Body of pancreas (tissue), 4 donors: ENCODE data around the gene TXNDC11. TPM values are rescaled to one million over a fixed set of nuclear protein-coding genes. Genes with fewer than 3 reads are reported as not detected.

Experiments used
- ATAC-seq: fragments of 150-250 bp; one replicate; pipeline ENCODE4 v1.9.1; 2016
- DNase-seq, 4 donors: peaks; one replicate each; pipeline ENCODE4 v3.0.0-alpha.2; 2019
- H3K27ac ChIP-seq, 4 donors: fragments of 200-600 bp; sonication (generic); 1 replicate in 3 of 4; 2 replicates in 1 of 4; pipeline versions ENCODE4 v1.5.1 to v1.6.1; 2016 to 2019; ENCODE audit warnings: mild to moderate bottlenecking in 1 of 4, mixed read lengths in 1 of 4, moderate library complexity in 1 of 4
- H3K27me3 ChIP-seq, 2 donors: fragments of 200-600 bp; sonication (generic); one replicate each; pipeline ENCODE4 v1.6.0; 2016; ENCODE audit warnings: mild to moderate bottlenecking in 1 of 2
- H3K36me3 ChIP-seq, 2 donors: fragments of 200-600 bp; sonication (generic); replicated peaks in 1 of 2; 2 replicates each; pipeline ENCODE4 v1.5.1; 2016; ENCODE audit warnings: low read depth in 2 of 2; ENCODE audit not compliant: insufficient read depth in 1 of 2
- H3K4me1 ChIP-seq: fragments of 200-600 bp; sonication (generic); one replicate; pipeline ENCODE4 v1.6.0; 2016
- H3K4me3 ChIP-seq, 2 donors: fragments of 200-600 bp; sonication (generic); 1 replicate in 1 of 2; 2 replicates in 1 of 2; pipeline ENCODE4 v1.5.1; 2016 to 2019
- H3K9me3 ChIP-seq, 3 donors: fragments of 200-600 bp; sonication (generic); 1 replicate in 2 of 3; 2 replicates in 1 of 3; pipeline ENCODE4 v1.5.1; 2016
- POLR2A ChIP-seq, 3 donors: fragments of 450-650 bp; IDR thresholded peaks; one replicate each; pipeline ENCODE4 v1.6.1; 2016; ENCODE audit warnings: antibody characterized with exemption in 3 of 3, mild to moderate bottlenecking in 2 of 3
- WGBS, 2 donors: methylation state at CpG; one replicate each; pipeline ENCODE4 v1.1.5; 2017; 5-methylcytosine and 5-hydroxymethylcytosine counted together
- intact Hi-C: fragments of 100-400 bp; cut with DNase I; formaldehyde crosslinking; loops from one replicate; pipeline ENCODE4 v1.15.1; 2023
- total RNA-seq, 2 donors: library from RNA; depleted of rRNA; stranded (reverse); fragments of >200 nt; gene quantifications; one replicate each; pipeline ENCODE4 v1.1.0, GENCODE V29; 2016
- TF ChIP-seq, protein P1 (sequence below), 7 experiments: fragments of 450-650 bp in 4 of 7; fragments of 200-600 bp in 3 of 7; sonication (generic) in 3 of 7; IDR thresholded peaks; one replicate each; pipeline ENCODE4 v1.5.1; 2016 to 2019; ENCODE audit warnings: antibody characterized with exemption in 7 of 7

Gene TXNDC11
- total RNA-seq, 2 donors from 2014 or later = 38.4 to 90.3 TPM

DNA sequence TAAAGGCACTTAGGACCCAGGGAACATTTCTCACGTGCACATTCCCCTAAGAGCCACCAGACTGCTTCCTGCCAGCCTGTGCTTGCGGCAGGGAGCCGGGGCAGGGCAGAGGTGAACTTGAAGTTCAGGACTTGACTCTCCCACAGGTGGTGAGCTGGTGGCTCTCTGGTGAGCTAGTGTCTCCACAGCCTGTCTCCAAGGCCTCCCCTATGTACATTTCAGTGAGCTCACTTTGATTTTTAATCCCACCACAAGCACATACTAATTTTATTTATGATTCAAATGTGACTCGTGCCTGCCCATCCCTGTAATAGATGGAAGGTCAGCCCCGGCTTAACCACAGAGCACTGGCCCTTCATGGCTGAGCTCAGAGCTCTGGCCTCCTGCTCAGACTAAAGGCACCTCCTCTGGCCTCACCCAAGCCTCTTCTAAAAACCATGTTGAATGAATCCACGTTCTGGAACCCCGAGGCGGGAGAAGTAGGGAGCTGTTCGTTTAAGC, 65.2 kb downstream of the TXNDC11 start:
- no peak for ATAC-seq
- Histone ChIP-seq H3K4me1 (peaks cover 62% of the 10 kb centered on the region), H3K27ac (peak overlapping the region in 2 of 4 donors; percentile 5 to 13), H3K27me3 (no peaks in the 10 kb centered on the region), H3K4me3 (no peak overlapping the region), H3K36me3 (peaks cover 0 to 20% of the 10 kb centered on the region in 2 donors), H3K9me3 (no peaks in the 10 kb centered on the region)
- no peak for TF ChIP-seq POLR2A (IDR thresholded peaks at IDR 0.05)
- TF ChIP-seq, protein P1, sequence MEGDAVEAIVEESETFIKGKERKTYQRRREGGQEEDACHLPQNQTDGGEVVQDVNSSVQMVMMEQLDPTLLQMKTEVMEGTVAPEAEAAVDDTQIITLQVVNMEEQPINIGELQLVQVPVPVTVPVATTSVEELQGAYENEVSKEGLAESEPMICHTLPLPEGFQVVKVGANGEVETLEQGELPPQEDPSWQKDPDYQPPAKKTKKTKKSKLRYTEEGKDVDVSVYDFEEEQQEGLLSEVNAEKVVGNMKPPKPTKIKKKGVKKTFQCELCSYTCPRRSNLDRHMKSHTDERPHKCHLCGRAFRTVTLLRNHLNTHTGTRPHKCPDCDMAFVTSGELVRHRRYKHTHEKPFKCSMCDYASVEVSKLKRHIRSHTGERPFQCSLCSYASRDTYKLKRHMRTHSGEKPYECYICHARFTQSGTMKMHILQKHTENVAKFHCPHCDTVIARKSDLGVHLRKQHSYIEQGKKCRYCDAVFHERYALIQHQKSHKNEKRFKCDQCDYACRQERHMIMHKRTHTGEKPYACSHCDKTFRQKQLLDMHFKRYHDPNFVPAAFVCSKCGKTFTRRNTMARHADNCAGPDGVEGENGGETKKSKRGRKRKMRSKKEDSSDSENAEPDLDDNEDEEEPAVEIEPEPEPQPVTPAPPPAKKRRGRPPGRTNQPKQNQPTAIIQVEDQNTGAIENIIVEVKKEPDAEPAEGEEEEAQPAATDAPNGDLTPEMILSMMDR (IDR thresholded peaks at IDR 0.05) = no peak
- 72 to 81% methylated on average over 7 to 9 of the region's 9 CpGs for WGBS, 2 donors
- intact Hi-C loops = no loop called here
- DNase-seq = no peak

DNA sequence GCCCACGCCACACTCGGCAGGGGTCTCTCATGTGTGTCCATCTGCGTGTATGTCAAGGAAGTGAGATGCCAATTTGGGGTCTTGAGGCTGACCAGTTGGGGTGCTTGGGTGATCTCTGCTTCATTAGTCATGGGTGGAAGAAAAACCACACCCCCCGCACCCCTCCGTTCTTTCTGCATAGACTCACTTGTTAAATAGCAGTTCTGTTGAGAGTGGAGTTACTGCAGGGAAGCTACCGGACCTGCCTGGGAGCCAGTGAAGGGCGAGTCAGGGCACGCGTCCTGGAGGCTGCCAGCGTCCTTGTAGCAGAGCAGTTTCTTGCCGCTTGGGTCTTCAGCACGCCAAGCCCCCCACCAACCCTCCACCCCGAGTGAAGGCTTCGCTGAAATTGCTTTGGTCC, 65.9 kb downstream of the TXNDC11 start:
- DNase-seq (no peak), ATAC-seq (no peak)
- no peaks in the 10 kb centered on the region for H3K27me3 ChIP-seq
- peaks cover 60% of the 10 kb centered on the region for H3K4me1 ChIP-seq
- intact Hi-C loops = no loop called here
- no peaks in the 10 kb centered on the region for H3K9me3 ChIP-seq
- WGBS, 2 donors = 90 to 92% methylated on average over 10 to 14 of the region's 14 CpGs
- peak overlapping the region in 1 of 4 donors; percentile 69 for H3K27ac ChIP-seq
- H3K4me3 ChIP-seq = no peak overlapping the region
- H3K36me3 ChIP-seq = peaks cover 0 to 20% of the 10 kb centered on the region in 2 donors
- TF ChIP-seq, protein P1 (IDR thresholded peaks at IDR 0.05) = no peak
- TF ChIP-seq POLR2A (IDR thresholded peaks at IDR 0.05) = no peak

DNA sequence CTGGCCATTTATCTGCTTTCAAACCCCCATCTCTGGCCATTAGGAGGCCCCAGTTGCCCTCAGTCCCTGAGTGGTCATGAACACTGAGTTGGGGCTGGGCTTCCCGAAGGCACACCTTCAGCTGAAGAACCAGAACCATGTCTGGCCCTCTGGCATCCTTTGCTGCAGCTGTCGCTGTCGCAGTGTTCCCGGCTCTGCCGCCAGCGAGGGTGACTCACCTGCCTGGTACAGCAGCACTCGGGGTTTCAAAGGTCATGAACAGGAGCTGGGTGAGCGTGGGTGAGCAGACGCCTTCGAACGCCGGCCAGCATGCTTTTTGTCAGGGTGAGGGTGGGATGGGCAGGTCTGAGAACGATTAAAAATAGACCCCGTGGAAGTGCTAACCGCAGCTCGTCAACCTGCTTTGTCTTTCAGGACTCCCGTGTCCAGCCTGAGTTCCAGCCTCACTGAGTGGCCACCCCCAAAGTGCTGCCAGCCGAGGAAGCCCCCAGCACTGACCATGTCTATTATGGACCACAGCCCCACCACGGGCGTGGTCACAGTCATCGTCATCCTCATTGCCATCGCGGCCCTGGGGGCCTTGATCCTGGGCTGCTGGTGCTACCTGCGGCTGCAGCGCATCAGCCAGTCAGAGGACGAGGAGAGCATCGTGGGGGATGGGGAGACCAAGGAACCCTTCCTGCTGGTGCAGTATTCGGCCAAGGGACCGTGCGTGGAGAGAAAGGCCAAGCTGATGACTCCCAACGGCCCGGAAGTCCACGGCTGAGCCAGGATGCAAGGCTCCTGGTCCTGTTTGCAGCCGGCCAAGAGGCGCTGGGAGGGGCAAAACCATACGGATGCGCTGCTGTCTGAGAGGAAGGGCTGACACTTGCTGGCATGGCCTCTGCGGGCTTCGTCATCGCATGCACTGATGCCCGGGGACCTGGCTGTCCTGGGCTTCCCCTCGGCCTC, 66.8 kb downstream of the TXNDC11 start:
- Histone ChIP-seq H3K9me3 (no peaks in the 10 kb centered on the region), H3K27ac (peak overlapping the region; percentile 39 to 84 (median 74)), H3K4me1 (peaks cover 52% of the 10 kb centered on the region), H3K36me3 (peaks cover 0 to 20% of the 10 kb centered on the region in 2 donors), H3K4me3 (no peak overlapping the region), H3K27me3 (no peaks in the 10 kb centered on the region)
- peak; percentile 91 for ATAC-seq
- intact Hi-C loops = no loop called here
- DNase-seq = peak; percentile 88 to 97 (median 92)
- peak in 1 of 3 donors; percentile 35 for TF ChIP-seq POLR2A (IDR thresholded peaks at IDR 0.05)
- TF ChIP-seq, protein P1 (IDR thresholded peaks at IDR 0.05) = peak in 3 of 7 experiments; percentile 4 to 47 (median 13)
- WGBS, 2 donors = 54% methylated on average over 22 to 42 of the region's 42 CpGs

DNA sequence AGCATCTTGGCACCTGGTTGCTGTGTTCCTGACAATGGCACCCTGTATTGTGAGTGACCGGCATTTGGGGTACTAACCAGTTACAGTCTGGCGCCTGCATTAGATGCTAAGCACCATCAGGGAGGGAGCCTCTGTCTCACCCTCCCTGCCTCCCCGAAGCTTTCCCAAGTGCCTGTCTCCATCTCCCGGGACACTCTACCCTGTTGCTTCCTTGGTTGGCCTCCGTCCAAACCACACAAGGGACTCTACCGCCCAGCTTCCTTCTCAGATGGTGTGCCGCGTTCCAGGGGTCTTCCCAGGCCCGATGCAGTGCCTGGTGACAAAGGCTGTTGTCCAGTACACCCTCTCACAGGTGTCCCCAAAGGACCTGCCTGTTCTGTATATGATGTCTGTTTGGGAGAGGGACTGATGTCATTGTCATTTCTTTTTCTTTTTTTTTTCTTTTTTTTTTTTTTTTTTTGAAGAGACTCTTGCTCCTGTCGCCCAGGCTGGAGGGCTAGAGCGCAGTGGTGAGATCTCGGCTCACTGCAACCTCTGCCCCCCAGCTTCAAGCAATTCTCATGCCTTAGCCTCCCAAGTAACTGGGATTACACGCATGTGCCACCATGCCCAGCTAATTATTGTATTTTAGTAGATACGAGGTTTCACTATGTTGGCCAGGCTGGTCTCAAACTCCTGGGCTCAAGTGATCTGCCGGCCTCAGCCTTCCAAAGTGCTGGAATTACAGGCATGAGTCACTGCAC, 67.7 kb downstream of the TXNDC11 start:
- H3K36me3 ChIP-seq = peaks cover 0 to 20% of the 10 kb centered on the region in 2 donors
- H3K4me3 ChIP-seq = no peak overlapping the region
- ATAC-seq (no peak), DNase-seq (peak in 1 of 4 donors; percentile 60)
- no peaks in the 10 kb centered on the region for H3K27me3 ChIP-seq
- intact Hi-C loops = no loop called here
- WGBS, 2 donors = 50 to 54% methylated on average over 13 to 15 of the region's 15 CpGs
- H3K27ac ChIP-seq = peak overlapping the region; percentile 31 to 84 (median 74)
- TF ChIP-seq, protein P1 (IDR thresholded peaks at IDR 0.05) = peak in 1 of 7 experiments; percentile 10
- no peak for TF ChIP-seq POLR2A (IDR thresholded peaks at IDR 0.05)
- H3K4me1 ChIP-seq = peaks cover 54% of the 10 kb centered on the region
- no peaks in the 10 kb centered on the region for H3K9me3 ChIP-seq
